SH-SY5Y (cell line): ENCODE results near the gene PC.

Experiments
- GATA2 ChIP-seq: IDR thresholded peaks from 2 replicates; pipeline ENCODE4 v1.6.1; 2011; ENCODE audit warnings: mild to moderate bottlenecking, low read depth, low read length
- GATA3 ChIP-seq: IDR thresholded peaks from 2 replicates; pipeline ENCODE4 v1.6.1; 2011; ENCODE audit warnings: low read depth, mild to moderate bottlenecking, low read length, moderate library complexity

DNA sequence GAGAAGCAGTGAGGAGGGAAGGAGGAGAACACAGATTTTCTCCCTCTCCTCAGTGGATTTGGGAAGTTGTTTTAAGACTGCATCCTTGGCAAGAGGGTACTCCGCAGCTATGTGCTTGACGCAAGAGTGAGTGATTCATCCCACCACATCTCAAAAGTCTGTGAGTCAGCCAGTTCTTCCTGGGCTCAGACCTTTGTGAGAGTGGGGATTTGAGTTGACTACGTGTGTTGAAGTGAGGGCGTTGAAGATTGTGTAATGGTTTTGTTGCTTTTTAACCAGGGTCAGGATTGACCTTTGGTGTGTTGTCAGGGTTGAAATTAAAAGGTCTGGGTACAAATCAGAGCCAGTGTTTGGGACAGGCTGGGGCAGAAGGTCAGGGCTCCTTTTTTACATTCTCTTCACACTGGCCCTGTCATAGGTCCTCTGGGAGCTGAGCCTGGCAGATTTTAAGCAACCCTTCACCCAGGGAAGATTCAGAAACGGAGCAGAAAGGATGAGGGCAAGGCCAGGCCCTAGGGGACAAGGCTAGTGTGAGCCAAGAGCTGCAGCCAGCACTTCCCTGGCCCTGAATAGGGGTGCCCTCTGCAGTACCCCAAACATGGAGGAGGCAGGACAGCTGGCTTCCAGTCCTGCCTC, 12.7 kb upstream of the PC start:
- TF ChIP-seq GATA2: no peak
- TF ChIP-seq GATA3: no peak
